Endometrial microvascular endothelial cells (primary cell): ENCODE results near the gene TRIM56. TPM values are rescaled to one million over a fixed set of nuclear protein-coding genes. Genes with fewer than 3 reads are reported as not detected.
"Not testable (repeated sequence)": the region's sequence is repeated elsewhere in the genome, so short reads cannot be mapped to it uniquely, and the experiment has no call there.

Source experiments
- in situ Hi-C: cut with HindIII; loops from 2 replicates; pipeline ENCODE4 v1.10.0; 2017; ENCODE audit warnings: low sequenced_read_pairs, low pct_unique_long_range_greater_than_20kb; ENCODE audit errors: inconsistent ontology term
- total RNA-seq: library from RNA; depleted of rRNA; stranded (reverse); fragments of >200 nt; gene quantifications from one replicate; pipeline ENCODE4 v1.2.3, GENCODE V29; 2015; ENCODE audit errors: inconsistent ontology term

TRIM56 gene
- total RNA-seq, 1 donor from 2014 or later, result 13.9 TPM

DNA sequence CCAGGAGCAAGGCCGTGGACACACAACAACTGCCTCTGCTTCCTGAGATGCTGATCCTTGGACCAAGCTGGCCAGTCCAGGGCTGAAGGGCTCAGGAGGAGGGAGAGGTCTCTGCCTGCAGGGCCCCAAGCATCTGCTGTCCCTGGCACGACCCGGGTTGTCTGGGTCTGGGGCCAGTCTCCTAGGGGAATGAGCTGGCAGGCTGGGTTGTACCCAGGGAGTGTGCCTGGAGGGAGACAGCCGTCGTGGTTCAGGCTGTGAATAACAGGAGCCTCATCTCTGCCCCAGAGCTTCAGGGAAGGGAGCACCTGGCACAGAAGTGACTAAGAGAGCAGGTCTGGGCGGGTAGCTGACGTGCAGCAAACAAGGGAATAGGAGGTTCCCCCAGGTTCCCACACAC is 23.7 kb downstream of the TRIM56 start:
- in situ Hi-C loops, result no loop called here

DNA sequence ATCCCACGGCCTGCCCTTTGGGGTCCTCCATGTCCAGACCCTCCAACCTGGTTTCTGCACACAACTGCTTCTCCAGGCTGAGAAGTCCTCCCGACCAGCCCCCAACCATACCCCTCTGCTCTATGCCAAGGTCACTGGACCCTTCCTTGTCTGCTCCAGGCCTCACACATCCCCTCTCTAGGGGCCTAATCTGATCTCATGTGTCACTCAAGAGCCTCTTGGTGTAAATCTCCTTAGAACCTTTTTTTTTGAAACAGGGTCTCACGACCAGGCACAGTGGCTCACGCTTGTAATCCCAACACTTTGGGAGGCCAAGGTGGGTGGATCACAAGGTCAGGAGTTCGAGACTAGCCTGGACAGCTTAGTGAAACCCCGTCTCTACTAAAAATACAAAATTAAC is 24.1 kb downstream of the TRIM56 start:
- in situ Hi-C loops, result no loop called here

DNA sequence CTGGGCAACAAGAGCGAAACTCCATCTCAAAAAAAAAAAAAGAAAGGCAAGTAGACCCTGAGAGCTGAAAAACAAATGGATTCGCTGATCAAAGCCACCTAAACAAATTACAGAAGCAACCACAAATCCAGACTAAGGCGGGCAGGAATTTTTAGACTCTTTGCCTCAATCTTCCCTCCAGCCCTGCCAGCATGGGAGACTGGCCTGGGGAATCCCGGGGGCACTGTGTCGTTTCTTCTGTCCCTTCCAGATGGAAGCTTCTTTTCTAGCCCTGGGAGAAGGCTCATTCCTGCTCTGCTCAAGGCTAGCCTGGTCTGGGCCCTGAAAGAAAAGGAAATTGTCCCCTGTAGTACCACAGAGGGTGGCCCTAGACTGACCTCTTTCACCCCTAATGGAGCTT is 26.0 kb downstream of the TRIM56 start:
- in situ Hi-C loops, result no loop called here

DNA sequence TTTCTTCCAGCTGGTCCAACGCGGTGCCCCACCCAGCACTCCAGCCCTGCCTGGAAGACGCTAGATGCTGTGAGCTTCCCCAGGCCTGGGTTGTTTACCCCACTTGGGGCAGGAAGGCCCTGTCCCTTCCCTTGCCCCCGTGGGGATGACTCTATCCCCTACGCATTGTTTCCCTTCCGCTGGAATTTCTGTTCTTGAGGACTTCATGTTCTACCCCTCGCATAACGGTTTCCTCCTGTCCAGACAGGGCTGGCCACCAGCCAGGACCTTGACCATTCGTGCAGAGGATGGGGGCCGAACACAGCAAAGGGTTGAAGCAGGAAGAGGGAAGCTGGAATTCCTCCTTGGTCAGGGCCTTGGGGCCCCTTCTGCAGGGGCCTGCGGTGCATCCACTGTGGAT is 27.0 kb downstream of the TRIM56 start:
- in situ Hi-C loops, result no loop called here

DNA sequence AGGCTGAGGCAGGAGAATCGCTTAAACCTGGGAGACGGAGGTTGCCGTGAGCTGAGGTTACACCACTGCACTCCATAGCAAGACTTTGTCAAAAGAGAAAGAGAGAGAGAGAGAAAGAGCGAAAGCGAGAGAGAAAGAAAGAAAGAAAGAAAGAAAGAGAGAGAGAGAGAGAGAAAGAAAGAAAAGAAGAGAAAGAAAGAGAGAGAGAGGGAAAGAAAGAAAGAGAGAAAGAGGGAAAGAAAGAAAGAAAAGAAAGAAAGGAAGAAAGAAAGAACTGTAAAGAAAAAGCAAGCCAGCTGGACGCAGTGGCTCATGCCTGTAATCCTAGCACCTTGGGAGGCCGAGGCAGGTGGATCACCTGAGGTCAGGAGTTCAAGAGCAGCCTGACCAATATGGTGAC is 27.9 kb downstream of the TRIM56 start:
- in situ Hi-C loops, result not testable (repeated sequence)

DNA sequence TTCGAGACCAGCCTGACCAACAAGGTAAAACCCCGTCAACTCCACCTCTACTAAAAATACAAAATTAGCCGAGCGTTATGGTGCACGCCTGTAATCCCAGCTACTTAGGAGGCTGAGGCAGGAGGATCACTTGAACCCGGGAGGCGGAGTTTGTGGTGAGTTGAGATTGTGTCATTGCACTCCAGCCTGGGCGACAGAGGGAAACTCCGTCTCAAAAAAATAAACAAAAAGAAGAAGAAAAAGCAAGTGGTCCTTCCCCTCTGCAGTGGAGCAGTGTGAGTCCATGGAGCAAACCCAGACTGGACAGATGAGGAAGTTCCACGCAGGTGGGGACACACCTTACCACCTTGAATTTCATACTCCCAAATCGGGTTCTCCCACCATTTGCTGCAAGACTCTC is 28.6 kb downstream of the TRIM56 start:
- in situ Hi-C loops, result no loop called here

DNA sequence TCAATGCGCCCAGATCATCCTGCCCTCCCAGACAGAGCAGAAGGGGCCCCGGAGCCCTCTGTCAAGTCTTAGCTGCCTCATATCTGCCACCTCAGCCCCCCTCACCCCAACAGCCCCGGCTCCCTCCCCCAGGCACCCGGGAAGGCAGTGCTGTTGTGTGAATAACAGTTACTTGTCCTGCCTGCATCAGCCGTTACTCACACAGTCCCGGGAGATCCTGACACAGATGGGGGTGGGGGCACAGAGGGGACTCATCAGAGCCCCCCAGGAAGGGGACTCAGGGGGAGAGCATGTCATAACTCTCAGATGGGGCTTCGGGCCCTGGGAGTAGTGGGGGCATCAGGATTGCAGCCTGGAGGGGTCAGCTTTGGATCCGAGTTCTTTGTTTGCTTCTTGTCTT is 29.2 kb downstream of the TRIM56 start:
- in situ Hi-C loops, result no loop called here

DNA sequence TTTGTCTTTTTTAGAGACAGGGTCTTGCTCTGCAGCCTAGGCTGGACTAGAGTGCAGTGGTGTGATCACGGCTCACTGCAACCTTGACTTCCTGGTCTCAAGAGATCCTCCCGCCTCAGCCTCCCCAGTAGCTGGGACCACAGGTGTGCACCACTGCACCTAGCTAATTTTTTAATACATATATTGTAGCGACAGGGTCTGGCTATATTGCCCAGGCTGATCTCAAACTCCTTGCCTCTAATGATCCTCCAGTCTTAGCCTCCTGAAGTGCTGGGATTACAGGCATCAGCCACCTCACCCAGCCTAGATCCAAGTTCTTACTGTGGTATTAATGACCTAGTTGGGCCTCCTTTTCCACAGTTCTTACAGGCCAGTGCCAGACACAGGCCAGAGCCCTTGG is 29.9 kb downstream of the TRIM56 start:
- in situ Hi-C loops, result no loop called here

DNA sequence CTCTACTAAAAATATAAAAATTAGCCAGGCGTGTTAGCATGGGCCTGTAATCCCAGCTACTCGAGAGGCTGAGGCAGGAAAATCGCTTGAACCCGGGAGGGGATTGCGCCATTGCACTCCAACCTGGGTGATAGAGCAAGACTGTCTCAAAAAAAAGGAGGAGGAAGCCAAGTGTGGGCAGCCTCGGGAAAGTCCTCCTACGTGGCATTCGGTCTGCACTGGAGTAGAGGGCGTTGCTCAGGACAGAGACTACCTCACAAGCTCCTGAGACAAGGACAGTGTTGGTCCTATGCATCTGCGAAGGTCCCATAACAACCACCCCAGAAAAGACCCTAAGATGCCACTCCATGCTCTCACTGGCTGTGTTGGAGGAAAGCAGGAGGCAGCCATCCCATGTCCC is 31.6 kb downstream of the TRIM56 start:
- in situ Hi-C loops, result no loop called here

DNA sequence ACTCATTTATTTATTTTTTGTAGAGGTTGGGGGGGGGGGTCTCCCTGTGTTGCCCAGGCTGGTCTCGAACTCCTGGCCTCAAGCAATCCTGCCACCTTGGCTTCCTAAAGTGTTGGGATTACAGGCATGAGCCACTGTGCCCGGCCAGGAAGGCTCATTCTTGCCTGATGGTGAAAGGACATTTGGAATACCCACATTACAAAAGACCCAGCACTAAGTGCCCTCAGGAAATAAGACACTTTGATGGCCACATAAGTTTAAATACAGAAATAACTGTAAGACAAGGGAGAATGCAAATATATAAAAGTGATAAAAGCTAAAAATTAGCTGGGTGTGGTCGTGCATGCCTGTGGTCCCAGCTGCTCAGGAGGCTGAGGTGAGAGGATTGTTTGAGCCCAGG is 33.6 kb downstream of the TRIM56 start:
- in situ Hi-C loops, result no loop called here

DNA sequence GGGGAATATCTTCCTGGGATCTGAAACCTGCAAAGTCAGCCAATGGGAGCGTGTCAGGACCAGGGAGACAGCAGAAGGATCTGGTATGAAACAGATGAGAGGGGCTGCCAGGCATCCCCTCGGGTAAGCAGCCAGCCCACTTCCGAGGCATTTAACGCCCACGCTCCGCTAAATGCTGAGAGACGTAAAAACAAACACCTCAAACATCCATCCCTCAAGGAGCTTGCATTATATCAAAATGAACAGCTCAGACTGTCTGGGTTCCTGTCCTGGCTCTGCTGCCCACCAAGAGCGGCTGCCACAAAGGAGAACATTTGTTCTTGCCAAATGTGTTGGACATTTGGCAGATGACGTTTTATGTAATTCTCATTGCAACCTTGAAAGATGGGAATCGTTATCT is 34.6 kb downstream of the TRIM56 start:
- in situ Hi-C loops, result no loop called here

DNA sequence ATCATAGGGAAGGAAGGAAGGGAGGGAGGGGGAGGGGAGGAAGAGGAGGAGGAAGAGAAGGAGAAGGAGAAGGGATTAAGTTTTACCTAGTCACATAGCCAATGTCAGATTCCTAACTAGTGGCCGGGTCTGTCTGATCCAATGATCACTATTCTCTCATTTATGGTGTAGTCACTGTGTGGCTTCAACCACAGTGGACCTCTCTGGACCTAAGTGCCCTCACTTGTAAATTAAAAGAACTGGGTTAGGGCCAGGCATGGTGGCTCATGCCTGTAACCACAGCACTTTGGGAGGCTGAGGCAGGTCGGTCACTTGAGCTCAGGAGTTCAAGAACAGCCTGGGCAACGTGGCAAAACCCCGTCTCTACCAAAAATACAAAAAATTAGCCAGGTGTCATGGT is 35.0 kb downstream of the TRIM56 start:
- in situ Hi-C loops, result no loop called here

DNA sequence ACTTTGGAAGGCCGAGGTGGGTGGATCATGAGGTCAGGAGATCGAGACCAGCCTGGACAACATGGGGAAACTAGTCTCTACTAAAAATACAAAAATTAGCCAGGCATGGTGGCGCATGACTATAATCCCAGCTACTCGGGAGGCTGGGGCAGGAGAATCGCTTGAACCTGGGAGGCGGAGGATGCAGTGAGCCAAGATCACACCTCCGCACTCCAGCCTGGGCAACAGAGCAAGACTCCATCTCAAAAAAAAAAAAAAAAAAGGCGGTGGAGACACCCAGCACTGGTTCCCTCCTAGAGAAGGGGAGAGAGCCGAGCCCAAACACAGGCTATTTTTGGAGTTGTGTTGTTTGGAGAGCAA is 36.3 kb downstream of the TRIM56 start:
- in situ Hi-C loops, result not testable (repeated sequence)

DNA sequence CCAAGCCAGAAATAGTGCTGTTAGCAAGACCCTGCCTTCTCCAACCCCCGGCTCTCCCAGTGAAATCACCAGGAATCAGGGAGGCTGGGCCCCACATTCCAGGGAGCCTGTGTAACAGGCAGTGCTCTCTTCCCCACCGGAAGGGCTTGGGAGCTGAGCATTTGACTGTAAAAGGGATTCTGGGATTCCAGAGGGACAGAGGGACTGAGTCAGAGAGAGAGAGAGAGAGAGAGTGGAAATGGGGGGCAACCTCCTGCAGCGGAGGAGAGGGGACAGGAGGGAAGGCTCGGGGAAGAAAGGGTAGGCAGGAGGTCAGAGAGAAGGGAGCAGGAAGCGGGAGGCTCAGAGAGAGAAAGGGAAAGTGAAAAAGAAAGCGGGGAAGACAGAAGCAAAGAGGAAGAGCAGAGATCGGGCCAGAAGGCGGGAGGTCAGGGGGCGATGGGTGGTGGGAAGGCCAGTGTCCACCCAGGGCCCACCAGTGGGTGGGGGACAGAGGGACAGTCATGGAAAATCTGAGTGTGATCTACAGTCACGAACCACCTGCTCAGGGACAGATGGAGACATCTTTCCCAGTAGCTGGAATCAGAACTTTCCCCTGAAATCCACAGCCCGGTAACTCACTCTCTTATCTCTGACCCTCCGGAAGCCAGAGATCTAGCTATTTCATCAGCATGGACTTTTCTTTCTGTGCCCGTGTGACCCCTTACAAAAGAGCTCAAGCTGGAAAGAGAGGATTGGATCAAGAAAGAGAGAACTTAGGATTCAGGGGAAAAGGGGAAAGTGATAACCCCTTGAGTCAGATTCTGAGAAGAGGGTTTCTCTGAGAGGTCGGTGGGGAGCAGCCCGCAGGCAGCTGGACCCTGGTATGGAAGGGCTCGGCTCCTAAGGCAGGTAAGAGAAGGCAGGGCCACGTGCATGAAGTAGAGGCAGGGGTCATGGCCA is 37.0 kb downstream of the TRIM56 start:
- in situ Hi-C loops, result no loop called here

DNA sequence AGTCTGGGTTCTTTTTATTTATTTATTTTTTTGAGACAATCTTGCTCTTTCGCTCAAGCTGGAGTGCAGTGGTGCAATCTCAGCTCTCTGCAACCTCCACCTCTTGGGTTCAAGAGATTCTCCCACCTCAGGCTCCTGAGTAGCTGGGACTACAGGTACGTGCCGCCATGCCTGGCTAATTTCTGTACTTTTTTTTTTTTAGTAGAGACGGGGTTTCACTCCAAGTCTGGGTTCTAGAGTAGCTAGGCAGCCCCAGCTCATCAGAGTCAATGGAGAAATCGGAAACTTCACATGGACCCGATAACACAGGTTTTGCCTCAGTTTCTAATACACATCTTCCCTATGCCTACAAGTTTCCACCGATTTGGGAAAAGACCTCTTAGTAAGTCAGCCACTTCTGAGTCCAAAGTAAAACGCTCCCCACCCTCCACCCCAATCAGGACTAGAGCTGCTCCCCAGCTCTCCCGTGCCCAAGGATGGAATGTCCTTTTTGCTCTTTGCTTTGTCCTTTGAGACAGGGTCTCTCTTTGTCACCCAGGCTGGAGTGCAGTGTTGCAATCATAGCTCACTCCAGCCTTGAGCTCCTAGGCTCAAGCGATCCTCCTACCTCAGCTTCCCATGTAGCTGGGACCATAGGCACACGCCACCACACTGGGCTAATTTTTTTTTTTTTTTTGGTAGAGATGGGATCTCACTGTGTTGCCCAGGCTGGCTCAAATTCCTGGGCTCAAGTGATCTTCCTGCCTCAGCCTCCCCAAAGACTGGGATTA is 37.8 kb downstream of the TRIM56 start:
- in situ Hi-C loops, result no loop called here

DNA sequence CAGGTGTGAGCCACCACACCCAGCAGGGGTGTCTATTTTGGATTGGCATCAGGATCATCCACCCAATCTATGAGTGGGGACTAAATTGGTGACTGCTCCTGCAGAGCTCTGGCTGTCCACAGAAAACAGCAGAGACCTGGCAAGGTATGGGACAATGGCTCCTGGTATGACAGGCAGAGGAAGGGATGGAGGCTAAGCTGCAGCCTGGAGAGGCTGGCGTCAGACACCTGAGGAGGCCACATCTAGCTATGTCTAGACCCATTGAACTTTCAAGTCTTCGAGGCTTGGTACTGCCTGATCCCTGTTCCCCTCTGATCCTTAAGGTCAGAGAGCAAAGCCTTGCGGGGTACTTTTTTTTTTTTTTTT is 38.4 kb downstream of the TRIM56 start:
- in situ Hi-C loops, result no loop called here

DNA sequence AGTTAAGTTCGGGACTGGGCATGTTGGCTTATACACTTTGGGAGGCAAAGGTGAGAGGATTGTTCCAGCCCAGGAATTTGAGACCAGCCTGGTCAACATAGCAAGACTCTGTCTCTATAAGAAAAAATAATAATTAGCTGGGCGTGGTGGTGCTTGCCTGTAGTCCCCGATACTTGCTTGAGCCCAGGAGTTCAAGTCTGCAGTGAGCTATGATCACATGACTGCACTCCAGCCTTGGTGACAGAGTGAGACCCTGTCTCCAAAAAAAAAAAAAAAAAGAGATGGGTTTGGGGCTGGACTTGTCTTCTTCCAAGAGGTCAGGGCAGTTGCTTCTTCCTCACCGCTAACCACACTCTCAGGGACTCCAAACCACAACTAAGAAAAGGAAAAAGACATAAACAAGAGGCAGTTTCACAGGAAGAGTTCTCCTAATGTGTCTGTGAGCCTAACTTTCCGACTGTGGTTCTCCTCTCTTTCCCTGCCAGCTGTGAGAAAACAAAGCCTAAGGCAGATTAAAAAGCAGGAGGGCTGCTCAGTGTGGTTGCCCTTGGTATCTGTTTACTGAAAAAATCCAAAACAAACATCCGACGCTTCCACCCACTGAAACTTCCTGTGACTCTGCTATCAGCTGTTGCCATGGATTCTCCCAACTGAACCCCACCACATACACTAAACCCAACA is 39.2 kb downstream of the TRIM56 start:
- in situ Hi-C loops, result no loop called here

DNA sequence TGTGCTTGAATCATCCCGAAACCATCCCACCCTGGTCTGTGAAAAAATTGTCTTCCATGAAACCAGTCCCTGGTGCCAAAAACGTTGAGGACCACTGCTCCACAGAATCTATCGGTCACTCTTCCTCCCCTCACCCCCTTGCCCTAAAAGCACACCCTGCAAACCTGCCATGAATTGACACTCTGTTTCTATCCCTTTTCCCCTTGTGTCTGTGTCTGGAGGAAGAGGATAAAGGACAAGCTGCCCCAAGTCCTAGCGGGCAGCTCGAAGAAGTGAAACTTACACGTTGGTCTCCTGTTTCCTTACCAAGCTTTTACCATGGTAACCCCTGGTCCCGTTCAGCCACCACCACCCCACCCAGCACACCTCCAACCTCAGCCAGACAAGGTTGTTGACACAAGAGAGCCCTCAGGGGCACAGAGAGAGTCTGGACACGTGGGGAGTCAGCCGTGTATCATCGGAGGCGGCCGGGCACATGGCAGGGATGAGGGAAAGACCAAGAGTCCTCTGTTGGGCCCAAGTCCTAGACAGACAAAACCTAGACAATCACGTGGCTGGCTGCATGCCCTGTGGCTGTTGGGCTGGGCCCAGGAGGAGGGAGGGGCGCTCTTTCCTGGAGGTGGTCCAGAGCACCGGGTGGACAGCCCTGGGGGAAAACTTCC is 40.8 kb downstream of the TRIM56 start:
- in situ Hi-C loops, result no loop called here
